Mucosa of rectum (tissue), 2 donors: ENCODE data around the gene NLN.
"Not testable (repeated sequence)": the region's sequence is repeated elsewhere in the genome, so short reads cannot be mapped to it uniquely, and the experiment has no call there.

Experiments
- H3K27ac ChIP-seq, 2 donors: one replicate each; pipeline ENCODE4 v1.7.0; 2013; ENCODE audit warnings: inconsistent platforms in 2 of 2, low read depth in 2 of 2, low read length in 2 of 2
- H3K27me3 ChIP-seq, 2 donors: one replicate each; pipeline ENCODE4 v1.7.0; 2013; ENCODE audit warnings: low read length in 2 of 2; ENCODE audit not compliant: control insufficient read depth in 2 of 2, insufficient read depth in 2 of 2
- H3K36me3 ChIP-seq, 2 donors: one replicate each; pipeline ENCODE4 v1.7.0; 2013; ENCODE audit warnings: low read length in 2 of 2; ENCODE audit not compliant: control insufficient read depth in 2 of 2, insufficient read depth in 2 of 2
- H3K4me1 ChIP-seq, 2 donors: one replicate each; pipeline ENCODE4 v1.7.0; 2013; ENCODE audit warnings: low read length in 2 of 2, mild to moderate bottlenecking in 1 of 2; ENCODE audit not compliant: control insufficient read depth in 2 of 2, insufficient read depth in 2 of 2
- H3K4me3 ChIP-seq, 2 donors: one replicate each; pipeline ENCODE4 v1.7.0; 2013; ENCODE audit warnings: low read length in 2 of 2
- H3K9ac ChIP-seq, 2 donors: one replicate each; pipeline ENCODE4 v1.7.0; 2013; ENCODE audit warnings: low read length in 2 of 2, low read depth in 1 of 2, mild to moderate bottlenecking in 1 of 2
- H3K9me3 ChIP-seq, 2 donors: one replicate each; pipeline ENCODE4 v1.7.0; 2013; ENCODE audit warnings: low read length in 2 of 2; ENCODE audit not compliant: control insufficient read depth in 2 of 2
- donor health status: healthy.
- donor health status: Normal muscosa, but diverticular disease.

Gene NLN

GRCh38 chr5:65803699-65804391 lies 81.8 kb downstream of the NLN start:
- Histone ChIP-seq H3K27me3 (no peaks in the 10 kb centered on the region), H3K36me3 (no peaks in the 10 kb centered on the region), H3K9me3 (peaks cover 0 to 3% of the 10 kb centered on the region in 2 donors), H3K9ac (no peak overlapping the region), H3K27ac (no peak overlapping the region), H3K4me1 (no peaks in the 10 kb centered on the region), H3K4me3 (no peak overlapping the region)

GRCh38 chr5:65805089-65805488 lies 83.1 kb downstream of the NLN start:
- Histone ChIP-seq H3K27me3 (no peaks in the 10 kb centered on the region), H3K9me3 (peaks cover 0 to 3% of the 10 kb centered on the region in 2 donors), H3K27ac (no peak overlapping the region), H3K9ac (no peak overlapping the region), H3K36me3 (no peaks in the 10 kb centered on the region), H3K4me3 (no peak overlapping the region), H3K4me1 (peaks cover 3 to 10% of the 10 kb centered on the region in 2 donors)

GRCh38 chr5:65807494-65807893 lies 85.5 kb downstream of the NLN start:
- H3K4me3 ChIP-seq, H3K9ac ChIP-seq, H3K9me3 ChIP-seq, H3K27ac ChIP-seq, H3K27me3 ChIP-seq, H3K36me3 ChIP-seq: not testable (repeated sequence)
- peaks cover 14 to 29% of the 10 kb centered on the region in 2 donors for H3K4me1 ChIP-seq

GRCh38 chr5:65808251-65808741 lies 86.3 kb downstream of the NLN start:
- no peak overlapping the region for H3K9ac ChIP-seq
- H3K4me1 ChIP-seq = peaks cover 14 to 34% of the 10 kb centered on the region in 2 donors
- H3K27ac ChIP-seq = no peak overlapping the region
- H3K27me3 ChIP-seq = no peaks in the 10 kb centered on the region
- H3K36me3 ChIP-seq = no peaks in the 10 kb centered on the region
- no peaks in the 10 kb centered on the region for H3K9me3 ChIP-seq
- no peak overlapping the region for H3K4me3 ChIP-seq

- Histone ChIP-seq H3K9me3 (no peaks in the 10 kb centered on the region), H3K36me3 (no peaks in the 10 kb centered on the region), H3K4me3 (no peak overlapping the region), H3K9ac (no peak overlapping the region), H3K27me3 (no peaks in the 10 kb centered on the region), H3K4me1 (peaks cover 14 to 39% of the 10 kb centered on the region in 2 donors), H3K27ac (no peak overlapping the region)
Measured at GRCh38 chr5:65808818-65809217, 86.8 kb downstream of the NLN start.

GRCh38 chr5:65809817-65810531 lies 88.0 kb downstream of the NLN start:
- Histone ChIP-seq H3K36me3 (no peaks in the 10 kb centered on the region), H3K4me1 (peaks cover 14 to 46% of the 10 kb centered on the region in 2 donors), H3K27me3 (no peaks in the 10 kb centered on the region), H3K9me3 (no peaks in the 10 kb centered on the region), H3K27ac (peak overlapping the region; percentile 86 to 89), H3K9ac (no peak overlapping the region), H3K4me3 (no peak overlapping the region)

- no peaks in the 10 kb centered on the region for H3K9me3 ChIP-seq
- peak overlapping the region; percentile 86 to 89 for H3K27ac ChIP-seq
- peaks cover 14 to 52% of the 10 kb centered on the region in 2 donors for H3K4me1 ChIP-seq
- no peaks in the 10 kb centered on the region for H3K36me3 ChIP-seq
- no peak overlapping the region for H3K4me3 ChIP-seq
- H3K27me3 ChIP-seq = no peaks in the 10 kb centered on the region
- peak overlapping the region in 1 of 2 donors; percentile 3 for H3K9ac ChIP-seq
Measured at GRCh38 chr5:65811004-65811403, 89.0 kb downstream of the NLN start.

GRCh38 chr5:65811885-65812284 lies 89.9 kb downstream of the NLN start:
- H3K9me3 ChIP-seq = no peaks in the 10 kb centered on the region
- H3K4me1 ChIP-seq = peaks cover 14 to 55% of the 10 kb centered on the region in 2 donors
- no peaks in the 10 kb centered on the region for H3K27me3 ChIP-seq
- no peak overlapping the region for H3K4me3 ChIP-seq
- H3K27ac ChIP-seq = peak overlapping the region; percentile 79 to 80
- H3K9ac ChIP-seq = no peak overlapping the region
- H3K36me3 ChIP-seq = no peaks in the 10 kb centered on the region

- Histone ChIP-seq H3K9ac (no peak overlapping the region), H3K27me3 (no peaks in the 10 kb centered on the region), H3K4me3 (peak overlapping the region in 1 of 2 donors; percentile 24), H3K4me1 (peaks cover 14 to 55% of the 10 kb centered on the region in 2 donors), H3K36me3 (no peaks in the 10 kb centered on the region), H3K27ac (peak overlapping the region; percentile 75 to 79), H3K9me3 (no peaks in the 10 kb centered on the region)
Measured at GRCh38 chr5:65812648-65813047, 90.6 kb downstream of the NLN start.

GRCh38 chr5:65813174-65813573 lies 91.2 kb downstream of the NLN start:
- Histone ChIP-seq H3K4me1 (peaks cover 17 to 60% of the 10 kb centered on the region in 2 donors), H3K27me3 (no peaks in the 10 kb centered on the region), H3K9ac (peak overlapping the region in 1 of 2 donors; percentile 5), H3K9me3 (no peaks in the 10 kb centered on the region), H3K36me3 (no peaks in the 10 kb centered on the region), H3K4me3 (no peak overlapping the region), H3K27ac (peak overlapping the region; percentile 67 to 75)
